Mucosa of stomach (tissue), 1 donor: ENCODE data around the gene MYDGF.

Source experiments
- H3K27me3 ChIP-seq: one replicate; pipeline ENCODE4 v1.7.0; 2013; ENCODE audit warnings: mild to moderate bottlenecking, low read length; ENCODE audit not compliant: control insufficient read depth, insufficient read depth
- H3K36me3 ChIP-seq: one replicate; pipeline ENCODE4 v1.7.0; 2013; ENCODE audit warnings: low read length; ENCODE audit not compliant: control insufficient read depth, insufficient read depth
- H3K4me1 ChIP-seq: one replicate; pipeline ENCODE4 v1.7.0; 2013; ENCODE audit warnings: mild to moderate bottlenecking, low read length; ENCODE audit not compliant: control insufficient read depth, insufficient read depth
- H3K4me3 ChIP-seq: one replicate; pipeline ENCODE4 v1.7.0; 2013; ENCODE audit warnings: low read length
- H3K9ac ChIP-seq: one replicate; pipeline ENCODE4 v1.7.0; 2013; ENCODE audit warnings: mild to moderate bottlenecking, low read length, moderate library complexity
- H3K9me3 ChIP-seq: one replicate; pipeline ENCODE4 v1.7.0; 2013; ENCODE audit warnings: mild to moderate bottlenecking, low read length, moderate library complexity; ENCODE audit not compliant: control insufficient read depth
- donor health status: Pancreatic carcinoma.

The MYDGF gene

GRCh38 chr19:4662020-4662695 is 8.0 kb downstream of the MYDGF start:
- Histone ChIP-seq H3K4me1 (peaks cover 6% of the 10 kb centered on the region), H3K36me3 (peaks cover 12% of the 10 kb centered on the region), H3K9me3 (no peaks in the 10 kb centered on the region), H3K4me3 (no peak overlapping the region), H3K27me3 (no peaks in the 10 kb centered on the region), H3K9ac (no peak overlapping the region)

GRCh38 chr19:4660993-4661392 is 9.1 kb downstream of the MYDGF start:
- Histone ChIP-seq H3K9ac (no peak overlapping the region), H3K4me1 (peaks cover 6% of the 10 kb centered on the region), H3K9me3 (no peaks in the 10 kb centered on the region), H3K27me3 (no peaks in the 10 kb centered on the region), H3K36me3 (peaks cover 12% of the 10 kb centered on the region), H3K4me3 (no peak overlapping the region)

- Histone ChIP-seq H3K9me3 (no peaks in the 10 kb centered on the region), H3K4me3 (no peak overlapping the region), H3K27me3 (no peaks in the 10 kb centered on the region), H3K4me1 (peaks cover 6% of the 10 kb centered on the region), H3K9ac (no peak overlapping the region), H3K36me3 (peaks cover 12% of the 10 kb centered on the region)
These were observed 9.9 kb downstream of the MYDGF start for GRCh38 chr19:4660181-4660791.

- peaks cover 6% of the 10 kb centered on the region for H3K4me1 ChIP-seq
- H3K36me3 ChIP-seq = peaks cover 9% of the 10 kb centered on the region
- no peak overlapping the region for H3K4me3 ChIP-seq
- no peaks in the 10 kb centered on the region for H3K9me3 ChIP-seq
- no peaks in the 10 kb centered on the region for H3K27me3 ChIP-seq
- no peak overlapping the region for H3K9ac ChIP-seq
These were observed 12.3 kb downstream of the MYDGF start for GRCh38 chr19:4657835-4658234.

GRCh38 chr19:4657262-4657661 is 12.9 kb downstream of the MYDGF start:
- Histone ChIP-seq H3K36me3 (peaks cover 9% of the 10 kb centered on the region), H3K9ac (no peak overlapping the region), H3K4me3 (no peak overlapping the region), H3K9me3 (no peaks in the 10 kb centered on the region), H3K27me3 (no peaks in the 10 kb centered on the region), H3K4me1 (peaks cover 6% of the 10 kb centered on the region)

- H3K36me3 ChIP-seq = peaks cover 9% of the 10 kb centered on the region
- no peak overlapping the region for H3K4me3 ChIP-seq
- peaks cover 6% of the 10 kb centered on the region for H3K4me1 ChIP-seq
- no peaks in the 10 kb centered on the region for H3K9me3 ChIP-seq
- no peak overlapping the region for H3K9ac ChIP-seq
- H3K27me3 ChIP-seq = no peaks in the 10 kb centered on the region
These were observed 14.0 kb downstream of the MYDGF start for GRCh38 chr19:4656102-4656501.

- Histone ChIP-seq H3K9me3 (no peaks in the 10 kb centered on the region), H3K4me3 (no peak overlapping the region), H3K4me1 (no peaks in the 10 kb centered on the region), H3K27me3 (no peaks in the 10 kb centered on the region), H3K9ac (no peak overlapping the region), H3K36me3 (peaks cover 9% of the 10 kb centered on the region)
These were observed 15.4 kb downstream of the MYDGF start for GRCh38 chr19:4654437-4655361.

- H3K4me1 ChIP-seq = no peaks in the 10 kb centered on the region
- H3K36me3 ChIP-seq = peaks cover 9% of the 10 kb centered on the region
- no peaks in the 10 kb centered on the region for H3K9me3 ChIP-seq
- H3K27me3 ChIP-seq = no peaks in the 10 kb centered on the region
- H3K4me3 ChIP-seq = no peak overlapping the region
- no peak overlapping the region for H3K9ac ChIP-seq
These were observed 16.2 kb downstream of the MYDGF start for GRCh38 chr19:4653793-4654436.

- Histone ChIP-seq H3K27me3 (no peaks in the 10 kb centered on the region), H3K9ac (no peak overlapping the region), H3K4me3 (no peak overlapping the region), H3K36me3 (no peaks in the 10 kb centered on the region), H3K9me3 (no peaks in the 10 kb centered on the region), H3K4me1 (peaks cover 3% of the 10 kb centered on the region)
These were observed 18.1 kb downstream of the MYDGF start for GRCh38 chr19:4652075-4652474.

GRCh38 chr19:4650159-4650558 is 20.0 kb downstream of the MYDGF start:
- Histone ChIP-seq H3K9ac (no peak overlapping the region), H3K27me3 (no peaks in the 10 kb centered on the region), H3K4me1 (peaks cover 3% of the 10 kb centered on the region), H3K9me3 (no peaks in the 10 kb centered on the region), H3K4me3 (no peak overlapping the region), H3K36me3 (no peaks in the 10 kb centered on the region)

- Histone ChIP-seq H3K27me3 (no peaks in the 10 kb centered on the region), H3K9ac (no peak overlapping the region), H3K4me3 (no peak overlapping the region), H3K36me3 (no peaks in the 10 kb centered on the region), H3K9me3 (no peaks in the 10 kb centered on the region), H3K4me1 (peaks cover 3% of the 10 kb centered on the region)
These were observed 20.6 kb downstream of the MYDGF start for GRCh38 chr19:4649392-4650047.
